GM12878 (cell line): ENCODE measurements around the gene SEC11A. TPM values are rescaled to one million over a fixed set of nuclear protein-coding genes. Genes with fewer than 3 reads are reported as not detected.

Experiments used
- ATAC-seq: fragments of 200-7000 bp; cut with Tn5 transposase; 3 replicates; pipeline ENCODE4 v1.9.1; 2020; ENCODE audit warnings: mild to moderate bottlenecking, moderate library complexity
- BruUV-seq: library from RNA; stranded (reverse); fragments of 400-500 nt; replicated peaks from 2 replicates; lab custom pipeline; 2021; lab: Mats Ljungman, UMichigan
- CTCF ChIA-PET: fragments of 300-600 bp; sonication (Branson Sonifier 250); formaldehyde crosslinking; extraction: SDS; loops from one replicate; lab custom pipeline; 2021; ENCODE audit warnings: inconsistent platforms; lab: Yijun Ruan, JAX
- POLR2A ChIA-PET: fragments of 350-600 bp; formaldehyde crosslinking; extraction: SDS; loops from one replicate; lab custom pipeline; 2021; ENCODE audit warnings: inconsistent platforms; lab: Charles Lee
- RAD21 ChIA-PET: fragments of 300-600 bp; sonication (Branson Sonifier 250); formaldehyde crosslinking; loops from one replicate; lab custom pipeline; 2023; ENCODE audit warnings: antibody characterized with exemption; ENCODE audit not compliant: unreplicated experiment; lab: Charles Lee
- SMC1A ChIA-PET: fragments of 300-600 bp; sonication (Branson Sonifier 250); formaldehyde crosslinking; loops from one replicate; lab custom pipeline; 2023; ENCODE audit not compliant: unreplicated experiment, uncharacterized antibody; lab: Charles Lee
- DNase-seq: peaks from one replicate; pipeline ENCODE4 v3.0.0-alpha.2; 2011; ENCODE audit warnings: low read depth, low spot score
- FAIRE-seq: peaks from 3 replicates; lab custom pipeline; 2011; peaks lifted over from hg19 to GRCh38; lab: Jason Lieb, UNC
- H2AFZ ChIP-seq: 2 replicates; pipeline ENCODE4 v1.6.0; 2011; ENCODE audit warnings: low read depth, low read length, control low read depth; ENCODE audit not compliant: control insufficient read depth
- H3K27ac ChIP-seq: 2 replicates; pipeline ENCODE4 v1.5.1; 2011; ENCODE audit warnings: control low read depth; ENCODE audit not compliant: control insufficient read depth, insufficient read depth
- H3K27me3 ChIP-seq, 2 experiments: replicated peaks in 1 of 2; 2 replicates each; pipeline versions ENCODE4 v1.6.0 to v1.6.1; 2011; ENCODE audit warnings: low read length in 1 of 2; ENCODE audit not compliant: control insufficient read depth in 2 of 2, insufficient read depth in 2 of 2
- H3K36me3 ChIP-seq, 2 experiments: 2 replicates each; pipeline ENCODE4 v1.5.1; 2011; ENCODE audit warnings: low read length in 1 of 2; ENCODE audit not compliant: control insufficient read depth in 2 of 2, insufficient read depth in 2 of 2
- H3K4me1 ChIP-seq: 2 replicates; pipeline ENCODE4 v1.6.1; 2011; ENCODE audit warnings: mild to moderate bottlenecking, low read length, moderate library complexity, mixed read lengths; ENCODE audit not compliant: control insufficient read depth, insufficient read depth
- H3K4me2 ChIP-seq: 2 replicates; pipeline ENCODE4 v1.6.0; 2011; ENCODE audit warnings: control low read depth; ENCODE audit not compliant: control insufficient read depth, insufficient read depth
- H3K4me3 ChIP-seq: fragments of 200-600 bp; sonication (generic); 2 replicates; pipeline ENCODE4 v1.5.1; 2016
- H3K79me2 ChIP-seq: 2 replicates; pipeline ENCODE4 v1.6.0; 2011; ENCODE audit warnings: low read length; ENCODE audit not compliant: control insufficient read depth, insufficient read depth
- H3K9ac ChIP-seq: 2 replicates; pipeline ENCODE4 v1.8.0; 2011; ENCODE audit warnings: low read length, control low read depth, mixed read lengths; ENCODE audit not compliant: control insufficient read depth, insufficient read depth
- H3K9me3 ChIP-seq: replicated peaks from 3 replicates; pipeline ENCODE4 v1.5.1; 2011; ENCODE audit warnings: mild to moderate bottlenecking, low read length; ENCODE audit not compliant: control insufficient read depth, insufficient read depth
- H4K20me1 ChIP-seq: 2 replicates; pipeline ENCODE4 v1.6.0; 2011; ENCODE audit not compliant: control insufficient read depth, insufficient read depth
- CHD2 ChIP-seq: IDR thresholded peaks from 2 replicates; pipeline ENCODE4 v1.6.1; 2011; ENCODE audit warnings: low read depth, low read length, improper control_type of control experiment, borderline replicate concordance
- EGR1 ChIP-seq, 2 experiments: IDR thresholded peaks; 1 replicate in 1 of 2; 2 replicates in 1 of 2; pipeline ENCODE4 v1.6.1; 2011 to 2012; ENCODE audit warnings: low read depth in 2 of 2, low read length in 2 of 2, borderline replicate concordance in 1 of 2, mild to moderate bottlenecking in 1 of 2, moderate library complexity in 1 of 2
- ESRRA ChIP-seq: IDR thresholded peaks from 2 replicates; pipeline ENCODE4 v1.6.1; 2012; ENCODE audit warnings: mild to moderate bottlenecking, low read length, improper control_type of control experiment
- MTA2 ChIP-seq: fragments of 450-650 bp; IDR thresholded peaks from 2 replicates; pipeline ENCODE4 v1.6.1; 2016; ENCODE audit warnings: low read depth, mild to moderate bottlenecking, moderate library complexity
- MTA3 ChIP-seq: IDR thresholded peaks from 2 replicates; pipeline ENCODE4 v1.6.1; 2012; ENCODE audit warnings: low read length, inconsistent platforms, borderline replicate concordance
- NBN ChIP-seq: fragments of 450-650 bp; IDR thresholded peaks from 2 replicates; pipeline ENCODE4 v1.6.1; 2016
- PAX8 ChIP-seq: fragments of 450-650 bp; IDR thresholded peaks from 2 replicates; pipeline ENCODE4 v1.6.1; 2017; ENCODE audit warnings: mild to moderate bottlenecking, moderate library complexity
- WGBS: methylation state at CpG from one replicate; pipeline ENCODE4 v1.1.6; 2016; ENCODE audit warnings: low lambda C conversion rate; ENCODE audit not compliant: insufficient replicate concordance, insufficient coverage; ENCODE audit errors: missing lambda C conversion rate; 5-methylcytosine and 5-hydroxymethylcytosine counted together
- in situ Hi-C: fragments of 300-500 bp; cut with MboI; formaldehyde crosslinking; loops from 9 replicates; pipeline ENCODE4 v1.14.3; 2018; ENCODE audit warnings: mixed read lengths
- intact Hi-C: fragments of 100-400 bp; cut with micrococcal nuclease; formaldehyde crosslinking; loops from one replicate; pipeline ENCODE4 v1.14.2; 2022; ENCODE audit not compliant: unreplicated experiment
- polyA plus RNA-seq, 11 experiments: library from polyadenylated mRNA; depleted of rRNA in 4 of 11; unstranded in 6 of 11; stranded (reverse) in 5 of 11; fragments of >200 nt; fragmentation: Nextera tagmentation in 4 of 11; fragmentation: Illumina TruSeq in 1 of 11; extraction: Ambion mirVana in 4 of 11; extraction: Trizol in 1 of 11; gene quantifications; 1 replicate in 1 of 11; 2 replicates in 10 of 11; pipeline versions ENCODE4 v1.2.1 to v1.2.3, GENCODE V29; 2011 to 2016; ENCODE audit warnings: inconsistent platforms in 2 of 11, missing spikeins in 2 of 11, low read depth in 1 of 11
- total RNA-seq, 4 experiments: library from RNA; depleted of rRNA in 3 of 4; stranded (reverse); fragments of >200 nt in 3 of 4; fragmentation: Illumina TruSeq in 1 of 4; extraction: Trizol in 1 of 4; gene quantifications; 2 replicates each; pipeline versions ENCODE4 v1.2.1 to v1.2.3, GENCODE V29; 2013 to 2021
- TF ChIP-seq, protein P1 (sequence below): fragments of 450-650 bp; IDR thresholded peaks from 2 replicates; pipeline ENCODE4 v1.6.1; 2018; ENCODE audit warnings: mild to moderate bottlenecking, low read depth, moderate library complexity; ENCODE audit not compliant: partially characterized antibody

SEC11A gene
- total and polyA plus RNA-seq, 10 of the 15 experiments (the other 5 are each of a cell fraction or from before 2014, with no cell fraction given) = 99.2 to 159 (median 143) TPM

DNA sequence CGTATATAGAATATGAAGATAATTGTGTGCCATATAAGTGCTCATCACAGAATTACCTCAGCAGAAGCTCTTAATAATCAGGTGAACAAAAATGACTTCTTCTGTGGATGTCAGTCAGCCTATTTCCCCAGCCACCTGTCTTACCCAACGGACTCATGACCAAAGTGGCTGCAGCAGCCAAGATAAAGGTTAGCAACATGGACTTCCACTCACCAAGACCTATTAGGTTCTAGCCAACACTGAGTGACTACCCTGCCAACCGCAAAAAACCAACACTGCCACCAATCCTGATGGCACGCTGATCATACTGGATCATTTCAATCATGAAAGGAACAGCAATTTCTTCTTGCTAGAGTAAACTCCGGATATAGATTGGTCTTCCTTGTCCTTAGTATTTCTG, 12.1 kb downstream of the SEC11A start:
- ChIA-PET SMC1A (interaction anchor here (1.0 to 2.0 kb wide), 5 partner anchors 10 to 233 kb away, joined by 3 to 5 read pairs (median 3); partner anchors contain the start of gene SEC11A), CTCF (no interaction called here), POLR2A (interaction anchor here (1.1 kb wide), 1 partner anchor 29 kb away, joined by 3 read pairs; no protein-coding TSS in a partner anchor)
- Histone ChIP-seq H3K27me3 (no peaks in the 10 kb centered on the region), H3K4me1 (no peaks in the 10 kb centered on the region), H4K20me1 (peaks cover 6% of the 10 kb centered on the region; the same call in 1 of the 2 replicates), H2AFZ (no peak overlapping the region), H3K4me3 (no peak overlapping the region), H3K9ac (no peak overlapping the region), H3K9me3 (no peaks in the 10 kb centered on the region), H3K27ac (no peak overlapping the region)
- BruUV-seq = no TSS peak
- no peak for FAIRE-seq
- 99% methylated on average over 5 of the region's 5 CpGs for WGBS
- in situ Hi-C loops = no loop called here
- TF ChIP-seq CHD2 (no peak), MTA3 (no peak), PAX8 (no peak), EGR1 (IDR thresholded peaks at IDR 0.05; ENCODE audit: borderline replicate concordance in 1 of 2, low read depth in 2 of 2, low read length in 2 of 2) (no peak), NBN (no peak), MTA2 (no peak), ESRRA (no peak)
- TF ChIP-seq, protein P1, sequence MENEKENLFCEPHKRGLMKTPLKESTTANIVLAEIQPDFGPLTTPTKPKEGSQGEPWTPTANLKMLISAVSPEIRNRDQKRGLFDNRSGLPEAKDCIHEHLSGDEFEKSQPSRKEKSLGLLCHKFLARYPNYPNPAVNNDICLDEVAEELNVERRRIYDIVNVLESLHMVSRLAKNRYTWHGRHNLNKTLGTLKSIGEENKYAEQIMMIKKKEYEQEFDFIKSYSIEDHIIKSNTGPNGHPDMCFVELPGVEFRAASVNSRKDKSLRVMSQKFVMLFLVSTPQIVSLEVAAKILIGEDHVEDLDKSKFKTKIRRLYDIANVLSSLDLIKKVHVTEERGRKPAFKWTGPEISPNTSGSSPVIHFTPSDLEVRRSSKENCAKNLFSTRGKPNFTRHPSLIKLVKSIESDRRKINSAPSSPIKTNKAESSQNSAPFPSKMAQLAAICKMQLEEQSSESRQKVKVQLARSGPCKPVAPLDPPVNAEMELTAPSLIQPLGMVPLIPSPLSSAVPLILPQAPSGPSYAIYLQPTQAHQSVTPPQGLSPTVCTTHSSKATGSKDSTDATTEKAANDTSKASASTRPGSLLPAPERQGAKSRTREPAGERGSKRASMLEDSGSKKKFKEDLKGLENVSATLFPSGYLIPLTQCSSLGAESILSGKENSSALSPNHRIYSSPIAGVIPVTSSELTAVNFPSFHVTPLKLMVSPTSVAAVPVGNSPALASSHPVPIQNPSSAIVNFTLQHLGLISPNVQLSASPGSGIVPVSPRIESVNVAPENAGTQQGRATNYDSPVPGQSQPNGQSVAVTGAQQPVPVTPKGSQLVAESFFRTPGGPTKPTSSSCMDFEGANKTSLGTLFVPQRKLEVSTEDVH = no peak
- TF ChIP-seq, all 136 proteins: peak for 0
- H3K36me3 ChIP-seq = peaks cover 1 to 7% of the 10 kb centered on the region in 2 experiments; a peak in 2 of 4 replicates
- ATAC-seq (no peak), DNase-seq (no peak)
- H3K79me2 ChIP-seq = peaks cover 56% of the 10 kb centered on the region
- intact Hi-C loops = no loop called here
- H3K4me2 ChIP-seq = no peak overlapping the region
- RAD21 ChIA-PET = no interaction called here
